Measurements from ENCODE around the gene TOP2B.

Gene TOP2B

DNA sequence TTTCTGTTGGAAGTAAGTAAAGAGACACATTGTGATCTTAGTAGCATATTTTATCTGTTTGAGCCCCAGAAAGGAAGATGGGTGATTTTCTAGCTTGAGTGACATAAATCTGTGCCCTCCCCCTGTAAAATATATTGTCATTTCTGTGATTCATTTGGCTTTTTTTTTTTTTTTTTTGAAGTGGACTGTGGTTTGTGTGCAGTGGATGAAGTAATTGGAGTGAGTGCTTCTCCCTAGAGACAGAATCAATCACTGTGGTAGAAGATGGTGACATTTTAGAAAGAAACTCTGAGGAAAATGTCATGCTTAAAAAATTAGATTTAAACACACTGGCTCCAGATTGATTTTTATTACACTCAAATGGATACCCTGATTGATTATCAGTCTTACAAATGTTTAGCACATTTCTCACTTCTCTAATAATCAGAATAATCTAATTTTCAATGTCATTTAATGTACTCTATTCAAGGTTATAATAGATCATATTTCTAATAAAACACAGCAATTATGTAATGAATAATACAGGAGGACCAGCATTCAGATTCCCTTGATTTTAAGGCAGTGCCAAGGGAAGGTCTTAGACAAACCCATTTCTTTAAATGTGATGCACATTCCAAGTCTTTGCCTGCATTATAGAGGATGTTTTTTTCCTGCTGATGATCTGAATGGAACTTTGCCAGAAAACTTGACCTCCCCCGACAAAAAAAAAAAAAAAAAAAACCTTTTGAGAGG, 116.6 kb downstream of the TOP2B start:
- Histone ChIP-seq H3K27me3 (ENCODE audit: insufficient read depth, low read length, poor library complexity, severe bottlenecking) (no peaks in the 10 kb centered on the region), H3K36me3 (ENCODE audit: insufficient read depth, low read length) (no peaks in the 10 kb centered on the region), H3K9ac (ENCODE audit: low read depth, low read length, poor library complexity, severe bottlenecking) (no peak overlapping the region), H3K4me2 (ENCODE audit: low read depth, low read length, poor library complexity, severe bottlenecking) (no peak overlapping the region), H4K20me1 (ENCODE audit: insufficient read depth, low read length, poor library complexity, severe bottlenecking) (no peaks in the 10 kb centered on the region), H3K9me3 (ENCODE audit: insufficient read depth, low read depth, low read length) (no peaks in the 10 kb centered on the region), H2AFZ (ENCODE audit: low read length) (no peak overlapping the region), H3K9me2 (replicated peaks; ENCODE audit: low read depth, low read length) (no peaks in the 10 kb centered on the region), H3F3A (ENCODE audit: low read depth) (no peaks in the 10 kb centered on the region), H3K4me3 (ENCODE audit: low read length, poor library complexity, severe bottlenecking) (no peak overlapping the region), H3K79me2 (ENCODE audit: insufficient read depth, low read length) (no peaks in the 10 kb centered on the region), H3K4me1 (ENCODE audit: insufficient read depth, low read length, poor library complexity, severe bottlenecking) (no peaks in the 10 kb centered on the region)
- TF ChIP-seq EZH2phosphoT487 (IDR thresholded peaks at IDR 0.05; ENCODE audit: borderline replicate concordance) = no peak
- TF ChIP-seq, protein P1, sequence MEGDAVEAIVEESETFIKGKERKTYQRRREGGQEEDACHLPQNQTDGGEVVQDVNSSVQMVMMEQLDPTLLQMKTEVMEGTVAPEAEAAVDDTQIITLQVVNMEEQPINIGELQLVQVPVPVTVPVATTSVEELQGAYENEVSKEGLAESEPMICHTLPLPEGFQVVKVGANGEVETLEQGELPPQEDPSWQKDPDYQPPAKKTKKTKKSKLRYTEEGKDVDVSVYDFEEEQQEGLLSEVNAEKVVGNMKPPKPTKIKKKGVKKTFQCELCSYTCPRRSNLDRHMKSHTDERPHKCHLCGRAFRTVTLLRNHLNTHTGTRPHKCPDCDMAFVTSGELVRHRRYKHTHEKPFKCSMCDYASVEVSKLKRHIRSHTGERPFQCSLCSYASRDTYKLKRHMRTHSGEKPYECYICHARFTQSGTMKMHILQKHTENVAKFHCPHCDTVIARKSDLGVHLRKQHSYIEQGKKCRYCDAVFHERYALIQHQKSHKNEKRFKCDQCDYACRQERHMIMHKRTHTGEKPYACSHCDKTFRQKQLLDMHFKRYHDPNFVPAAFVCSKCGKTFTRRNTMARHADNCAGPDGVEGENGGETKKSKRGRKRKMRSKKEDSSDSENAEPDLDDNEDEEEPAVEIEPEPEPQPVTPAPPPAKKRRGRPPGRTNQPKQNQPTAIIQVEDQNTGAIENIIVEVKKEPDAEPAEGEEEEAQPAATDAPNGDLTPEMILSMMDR (conservative IDR thresholded peaks at IDR 0.05; ENCODE audit: low read length) = no peak
